Left colon (tissue), 2 donors: ENCODE measurements around the gene MBNL1. TPM values are rescaled to one million over a fixed set of nuclear protein-coding genes. Genes with fewer than 3 reads are reported as not detected.
"Not testable (repeated sequence)": the region's sequence is repeated elsewhere in the genome, so short reads cannot be mapped to it uniquely, and the experiment has no call there.

Experiments used
- ATAC-seq: fragments of 200-7000 bp; cut with Tn5 transposase; one replicate; pipeline ENCODE4 v1.9.1; 2020; ENCODE audit warnings: mild to moderate bottlenecking, moderate library complexity
- DNase-seq, 2 donors: peaks; one replicate each; pipeline ENCODE4 v3.0.0-alpha.2; 2020
- intact Hi-C, 2 donors: fragments of 100-400 bp; cut with DNase I in 1 of 2; cut with micrococcal nuclease in 1 of 2; formaldehyde crosslinking; loops; one replicate each; pipeline versions ENCODE4 v1.11.2 to v1.14.0; 2022; cut with DNase I, micrococcal nuclease
- total RNA-seq, 2 donors: library from RNA; stranded (reverse); fragmentation: NEBNext Ultra II Directional; extraction: Animal tissue kit (Norgen Biotek cat#: 25700); gene quantifications; one replicate each; pipeline ENCODE4 v1.2.1, GENCODE V29; 2021
- donor health status: DM: no; HTN: no; CAD: no.
- donor health status: DM: yes; HTN: yes; CAD: no.

The MBNL1 gene
- total RNA-seq, 2 donors from 2014 or later: 154 to 183 TPM

DNA sequence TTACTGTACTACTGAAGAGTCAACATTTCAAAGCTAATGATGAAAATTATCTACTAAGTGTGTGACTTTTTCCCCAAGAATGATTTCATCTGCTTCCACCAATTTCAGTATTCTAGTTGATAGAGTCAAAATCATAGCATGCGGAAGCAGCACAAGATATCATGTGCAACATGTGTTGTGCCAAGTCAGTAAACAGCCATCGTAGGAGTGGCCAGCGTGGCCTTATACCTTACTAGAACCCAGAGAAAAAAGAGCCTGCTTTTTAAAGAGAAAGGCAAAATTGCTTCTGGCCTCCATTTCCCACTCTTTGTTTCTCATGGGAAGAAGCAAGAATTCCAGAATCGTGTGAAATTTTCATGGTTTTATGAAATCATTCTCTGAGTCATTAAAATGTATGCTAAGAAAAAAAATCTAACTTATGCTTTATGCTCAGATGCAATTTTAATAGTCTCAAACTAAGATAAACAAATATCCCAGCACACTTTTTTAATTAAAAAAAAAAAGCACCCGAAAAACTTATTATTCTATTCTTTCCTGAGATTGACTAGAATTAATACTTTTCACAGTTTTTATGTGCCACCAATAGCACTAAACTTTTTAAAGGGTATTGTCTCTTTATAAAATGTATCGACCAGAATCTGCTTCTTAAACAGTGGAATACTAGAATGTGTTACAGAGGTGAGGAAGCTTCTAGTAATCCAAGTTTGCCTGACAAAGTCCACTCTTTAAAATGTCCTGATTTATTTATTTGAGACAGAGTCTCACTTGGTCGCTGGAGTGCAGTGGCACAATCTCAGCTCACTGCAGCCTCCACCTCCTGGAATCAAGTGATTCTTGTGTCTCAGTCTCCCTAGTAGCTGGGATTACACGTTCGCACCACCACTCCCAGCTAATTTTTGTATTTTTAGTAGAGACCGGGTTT, 87.3 kb downstream of the MBNL1 start:
- DNase-seq: no peak
- ATAC-seq: no peak

GRCh38 chr3:152356870-152357276, 88.1 kb downstream of the MBNL1 start:
- no peak for ATAC-seq
- no peak for DNase-seq
- intact Hi-C loops: no loop called here

More for the DNA sequence above, 87.3 kb downstream of the MBNL1 start:
- intact Hi-C loops: no loop called here

DNA sequence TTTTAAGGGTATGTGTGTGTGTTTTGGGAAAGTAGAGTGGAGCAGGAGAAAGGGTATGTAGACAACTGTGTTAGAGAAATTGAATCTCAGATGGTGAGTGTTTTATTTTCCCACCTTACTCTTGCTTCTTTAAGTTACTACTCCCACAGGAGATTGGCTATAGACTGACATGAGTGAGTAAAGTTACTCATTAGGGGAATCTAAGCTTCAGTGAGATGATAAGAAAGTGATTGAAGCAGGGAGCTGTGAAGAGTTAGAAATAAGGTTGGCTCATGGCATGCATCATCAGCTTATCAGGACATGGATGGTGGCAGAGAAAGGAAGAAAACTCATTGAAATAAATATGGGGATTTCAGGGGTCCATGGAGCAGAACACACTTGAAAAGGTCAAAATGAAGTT, 88.9 kb downstream of the MBNL1 start:
- intact Hi-C loops: no loop called here
- ATAC-seq (no peak), DNase-seq (no peak)

GRCh38 chr3:152359385-152360248, 90.9 kb downstream of the MBNL1 start:
- intact Hi-C loops: no loop called here
- DNase-seq (no peak), ATAC-seq (peak; percentile 29)

DNA sequence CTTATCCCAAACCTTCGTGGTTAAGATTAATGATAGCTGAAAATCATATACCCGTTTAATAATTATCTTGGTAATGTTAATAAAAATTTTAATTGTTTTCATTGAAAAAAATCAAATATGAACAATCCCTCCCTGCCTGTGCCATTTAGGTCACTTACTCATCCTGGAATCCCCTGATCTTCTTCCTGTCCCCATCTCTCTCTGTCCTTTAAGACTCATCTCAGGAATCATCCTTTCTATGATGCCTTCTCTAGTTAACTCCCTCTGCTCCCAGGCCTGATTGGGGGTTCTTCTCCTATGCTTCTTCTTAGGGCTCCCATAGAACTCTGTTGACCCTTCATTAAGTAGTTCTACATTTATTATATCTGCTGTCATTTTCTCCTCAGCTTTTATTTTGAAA, 91.6 kb downstream of the MBNL1 start:
- no peak for ATAC-seq

DNA sequence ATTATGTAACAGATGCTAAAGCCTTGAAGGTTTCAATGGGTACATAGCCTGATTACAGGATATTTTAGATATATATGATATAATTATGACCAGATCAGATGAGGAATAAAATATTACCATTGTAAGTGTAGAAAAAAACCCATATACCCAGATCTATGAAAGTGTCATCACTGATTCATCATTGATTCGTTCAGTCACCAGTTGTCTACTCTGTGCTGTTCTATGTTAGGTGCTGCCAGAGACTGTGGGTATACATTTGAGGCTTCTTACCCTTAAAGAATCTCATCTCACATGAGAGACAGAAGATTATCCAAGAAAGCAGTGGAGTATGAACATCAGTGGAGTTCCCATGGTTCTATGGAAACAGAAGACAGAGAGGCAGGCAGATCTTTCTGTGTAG, 92.2 kb downstream of the MBNL1 start:
- intact Hi-C loops: no loop called here
- ATAC-seq (no peak), DNase-seq (no peak)

More for the DNA sequence above, 91.6 kb downstream of the MBNL1 start:
- DNase-seq: no peak
- intact Hi-C loops: no loop called here

- DNase-seq: no peak
- intact Hi-C loops: no loop called here
- ATAC-seq: no peak
These were observed 93.4 kb downstream of the MBNL1 start for GRCh38 chr3:152362086-152362485.

- intact Hi-C loops: no loop called here
- ATAC-seq (peak; percentile 62), DNase-seq (no peak)
These were observed 95.5 kb downstream of the MBNL1 start for GRCh38 chr3:152364237-152364636.

DNA sequence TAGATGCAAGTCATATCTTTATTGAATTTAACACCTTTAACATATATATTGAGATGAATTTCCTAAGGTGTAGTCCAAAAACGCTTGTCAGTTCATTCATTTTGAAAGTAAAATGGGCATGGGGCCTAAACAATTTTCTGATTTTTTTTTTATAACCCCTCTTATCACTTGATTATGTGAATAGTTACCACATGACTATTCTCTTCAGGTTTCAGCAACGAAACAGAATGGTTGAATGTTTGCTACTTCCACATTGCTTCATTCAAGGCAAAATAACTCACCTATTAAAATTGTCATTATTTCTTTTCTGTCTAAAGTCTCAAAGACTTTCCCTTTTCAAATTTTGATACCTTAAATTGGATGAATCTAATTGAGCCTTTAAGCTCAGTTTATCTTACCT, 96.4 kb downstream of the MBNL1 start:
- intact Hi-C loops: no loop called here
- ATAC-seq: peak; percentile 50
- no peak for DNase-seq

GRCh38 chr3:152365766-152366593, 97.3 kb downstream of the MBNL1 start:
- DNase-seq: no peak
- no peak for ATAC-seq
- intact Hi-C loops: no loop called here

GRCh38 chr3:152367192-152367591, 98.5 kb downstream of the MBNL1 start:
- ATAC-seq, DNase-seq, intact Hi-C loops: not testable (repeated sequence)

DNA sequence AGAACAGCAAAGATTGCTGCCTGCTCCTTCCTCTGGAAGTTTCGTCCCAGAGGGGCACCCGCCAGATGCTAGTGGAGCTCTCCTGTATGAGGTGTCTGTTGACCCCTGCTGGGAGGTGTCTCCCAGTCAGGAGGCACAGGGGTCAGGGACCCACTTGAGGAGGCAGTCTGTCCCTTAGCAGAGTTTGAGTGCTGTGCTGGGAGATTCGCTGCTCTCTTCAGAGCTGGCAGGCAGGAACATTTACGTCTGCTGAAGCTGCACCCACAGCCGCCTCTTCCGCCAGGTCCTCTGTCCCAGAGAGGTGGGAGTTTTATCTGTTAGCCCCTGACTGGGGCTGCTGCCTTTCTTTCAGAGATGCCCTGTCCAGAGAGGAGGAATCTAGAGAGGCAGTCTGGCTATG, 103.9 kb downstream of the MBNL1 start:
- ATAC-seq, intact Hi-C loops, DNase-seq: not testable (repeated sequence)

DNA sequence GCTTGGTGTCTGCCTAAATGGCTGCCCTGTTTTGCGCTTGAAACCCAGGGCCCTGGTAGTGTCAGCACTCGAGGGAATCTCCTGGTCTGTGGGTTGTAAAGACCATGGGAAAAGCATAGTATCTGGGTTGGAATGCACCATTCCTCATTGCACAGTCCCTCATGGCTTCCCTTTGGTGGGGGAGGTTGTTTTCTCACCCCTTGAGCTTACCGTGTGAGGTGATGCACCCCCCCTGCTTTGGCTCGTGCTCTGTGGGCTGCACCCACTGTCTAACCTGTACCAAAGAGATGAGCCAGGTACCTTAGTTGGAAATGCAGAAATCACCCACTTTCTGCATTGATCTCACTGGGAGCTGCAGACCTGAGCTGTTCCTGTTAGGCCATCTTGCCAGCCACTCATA, 104.7 kb downstream of the MBNL1 start:
- no peak for DNase-seq
- intact Hi-C loops: no loop called here
- no peak for ATAC-seq

GRCh38 chr3:152374262-152374990, 105.7 kb downstream of the MBNL1 start:
- no peak for ATAC-seq
- intact Hi-C loops: no loop called here
- no peak for DNase-seq

DNA sequence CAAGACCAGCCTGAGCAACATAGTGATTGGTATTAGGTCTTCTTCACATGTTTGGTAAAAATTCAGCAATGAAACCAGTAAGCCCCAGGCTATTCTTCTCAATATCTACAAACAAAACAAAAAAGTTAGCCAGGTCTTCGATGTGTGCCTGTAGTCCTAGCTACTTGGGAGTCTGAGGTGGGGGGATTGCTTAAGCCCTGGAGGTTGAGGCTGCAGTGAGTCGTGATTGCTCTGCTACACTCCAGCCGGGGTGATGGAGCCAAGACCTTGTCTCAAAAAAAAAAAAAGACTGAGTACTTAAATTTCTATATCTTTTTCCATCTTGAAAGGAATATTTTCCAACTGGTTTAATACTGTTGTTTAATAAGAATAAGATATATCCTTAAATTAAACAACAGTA, 106.8 kb downstream of the MBNL1 start:
- intact Hi-C loops: no loop called here
- ATAC-seq (no peak), DNase-seq (no peak)

- intact Hi-C loops: no loop called here
- DNase-seq (peak in 1 of 2 donors; percentile 33), ATAC-seq (peak; percentile 23)
These were observed 107.8 kb downstream of the MBNL1 start for GRCh38 chr3:152376351-152377183.

- intact Hi-C loops: no loop called here
These were observed 108.4 kb downstream of the MBNL1 start for GRCh38 chr3:152377184-152377570.

More at GRCh38 chr3:152377184-152377570, 108.4 kb downstream of the MBNL1 start:
- ATAC-seq: no peak
- no peak for DNase-seq
